PC-3 (cell line): Measurements from ENCODE around the gene AGTRAP. TPM values are rescaled to one million over a fixed set of nuclear protein-coding genes. Genes with fewer than 3 reads are reported as not detected.

ENCODE experiments used
- ATAC-seq: fragments of 200-7000 bp; cut with Tn5 transposase; 2 replicates; pipeline ENCODE4 v1.9.1; 2020; ENCODE audit warnings: mild to moderate bottlenecking, moderate library complexity
- BruUV-seq: library from RNA; stranded (reverse); fragments of 400-500 nt; replicated peaks from 2 replicates; lab custom pipeline; 2021; lab: Mats Ljungman, UMichigan
- CTCF ChIA-PET: fragments of 300-600 bp; sonication (Branson Sonifier 250); formaldehyde crosslinking; loops from one replicate; lab custom pipeline; 2022; ENCODE audit warnings: antibody characterized with exemption; lab: Charles Lee
- POLR2A ChIA-PET: fragments of 300-600 bp; sonication (Branson Sonifier 250); formaldehyde crosslinking; loops from one replicate; lab custom pipeline; 2022; ENCODE audit warnings: antibody characterized with exemption; ENCODE audit not compliant: unreplicated experiment; lab: Charles Lee
- DNase-seq: peaks from one replicate; pipeline ENCODE4 v3.0.0-alpha.2; 2015
- H2AFZ ChIP-seq: fragments of 300-600 bp; sonication (generic); 2 replicates; pipeline ENCODE4 v1.6.0; 2016; ENCODE audit warnings: antibody characterized with exemption, low read length
- H3F3A ChIP-seq: fragments of 300-600 bp; sonication (generic); one replicate; pipeline ENCODE4 v1.6.0; 2017; ENCODE audit warnings: antibody characterized with exemption, low read length, control low read depth, mild to moderate bottlenecking; ENCODE audit not compliant: unreplicated experiment
- H3K27ac ChIP-seq: fragments of 300-600 bp; sonication (generic); 2 replicates; pipeline ENCODE4 v1.5.1; 2016; ENCODE audit warnings: mild to moderate bottlenecking, low read length
- H3K27me3 ChIP-seq: fragments of 300-600 bp; sonication (generic); 2 replicates; pipeline ENCODE4 v1.6.1; 2016; ENCODE audit warnings: low read length, mixed read lengths
- H3K36me3 ChIP-seq: fragments of 300-600 bp; sonication (generic); 2 replicates; pipeline ENCODE4 v1.6.1; 2016; ENCODE audit warnings: low read depth, mixed run types, low read length, mixed read lengths
- H3K4me1 ChIP-seq: fragments of 300-600 bp; sonication (generic); 2 replicates; pipeline ENCODE4 v1.5.1; 2016; ENCODE audit warnings: low read length; ENCODE audit not compliant: insufficient read depth
- H3K4me2 ChIP-seq: fragments of 300-600 bp; sonication (generic); 2 replicates; pipeline ENCODE4 v1.6.0; 2016; ENCODE audit warnings: low read length
- H3K4me3 ChIP-seq: fragments of 300-600 bp; sonication (generic); 2 replicates; pipeline ENCODE4 v1.5.1; 2016; ENCODE audit warnings: mild to moderate bottlenecking, low read length, mixed read lengths
- H3K79me2 ChIP-seq: fragments of 300-600 bp; sonication (generic); 2 replicates; pipeline ENCODE4 v1.6.1; 2017; ENCODE audit warnings: low read length, mixed read lengths
- H3K9ac ChIP-seq: fragments of 300-600 bp; sonication (generic); 2 replicates; pipeline ENCODE4 v1.6.0; 2016; ENCODE audit warnings: mild to moderate bottlenecking, low read length
- H3K9me2 ChIP-seq: fragments of 300-600 bp; sonication (generic); replicated peaks from 2 replicates; pipeline ENCODE4 v1.6.1; 2016; ENCODE audit warnings: mixed run types, low read length, mixed read lengths
- H3K9me3 ChIP-seq: fragments of 300-600 bp; sonication (generic); 2 replicates; pipeline ENCODE4 v1.6.1; 2016; ENCODE audit warnings: low read length, mixed read lengths
- H4K20me1 ChIP-seq: fragments of 300-600 bp; sonication (generic); 2 replicates; pipeline ENCODE4 v1.6.1; 2016; ENCODE audit warnings: low read length, mixed read lengths
- EZH2 ChIP-seq: fragments of 300-600 bp; sonication (generic); IDR thresholded peaks from one replicate; pipeline ENCODE4 v1.6.1; 2017; ENCODE audit warnings: antibody characterized with exemption, mild to moderate bottlenecking, low read length; ENCODE audit not compliant: unreplicated experiment
- EZH2phosphoT487 ChIP-seq: fragments of 300-600 bp; sonication (generic); IDR thresholded peaks from 2 replicates; pipeline ENCODE4 v1.6.1; 2018; ENCODE audit warnings: mild to moderate bottlenecking, antibody characterized with exemption, low read length, borderline replicate concordance
- intact Hi-C: fragments of 100-400 bp; cut with micrococcal nuclease; formaldehyde crosslinking; loops from 2 replicates; pipeline ENCODE4 v1.9.0; 2023
- total RNA-seq: library from RNA; depleted of rRNA; stranded (reverse); fragments of >200 nt; gene quantifications from 2 replicates; pipeline ENCODE4 v1.2.3, GENCODE V29; 2014
- TF ChIP-seq, protein P1 (sequence below): fragments of 300-600 bp; sonication (generic); conservative IDR thresholded peaks from 2 replicates; pipeline ENCODE4 v1.5.1; 2017; ENCODE audit warnings: antibody characterized with exemption, low read depth, mild to moderate bottlenecking, low read length

Gene AGTRAP
- total RNA-seq, 1 experiment from 2014 or later = 73.5 TPM

- Histone ChIP-seq H3K36me3 (no peaks in the 10 kb centered on the region), H3K27me3 (no peaks in the 10 kb centered on the region), H3K79me2 (peaks cover 5% of the 10 kb centered on the region), H3K9me3 (no peaks in the 10 kb centered on the region), H3K4me1 (peaks cover 12% of the 10 kb centered on the region), H2AFZ (peak overlapping the region; percentile 97), H3K9ac (no peak overlapping the region), H3K9me2 (no peaks in the 10 kb centered on the region), H3K4me2 (peak overlapping the region; percentile 86), H4K20me1 (no peaks in the 10 kb centered on the region), H3K4me3 (peak overlapping the region; percentile 84), H3K27ac (no peak overlapping the region), H3F3A (no peaks in the 10 kb centered on the region)
- TF ChIP-seq, protein P1, sequence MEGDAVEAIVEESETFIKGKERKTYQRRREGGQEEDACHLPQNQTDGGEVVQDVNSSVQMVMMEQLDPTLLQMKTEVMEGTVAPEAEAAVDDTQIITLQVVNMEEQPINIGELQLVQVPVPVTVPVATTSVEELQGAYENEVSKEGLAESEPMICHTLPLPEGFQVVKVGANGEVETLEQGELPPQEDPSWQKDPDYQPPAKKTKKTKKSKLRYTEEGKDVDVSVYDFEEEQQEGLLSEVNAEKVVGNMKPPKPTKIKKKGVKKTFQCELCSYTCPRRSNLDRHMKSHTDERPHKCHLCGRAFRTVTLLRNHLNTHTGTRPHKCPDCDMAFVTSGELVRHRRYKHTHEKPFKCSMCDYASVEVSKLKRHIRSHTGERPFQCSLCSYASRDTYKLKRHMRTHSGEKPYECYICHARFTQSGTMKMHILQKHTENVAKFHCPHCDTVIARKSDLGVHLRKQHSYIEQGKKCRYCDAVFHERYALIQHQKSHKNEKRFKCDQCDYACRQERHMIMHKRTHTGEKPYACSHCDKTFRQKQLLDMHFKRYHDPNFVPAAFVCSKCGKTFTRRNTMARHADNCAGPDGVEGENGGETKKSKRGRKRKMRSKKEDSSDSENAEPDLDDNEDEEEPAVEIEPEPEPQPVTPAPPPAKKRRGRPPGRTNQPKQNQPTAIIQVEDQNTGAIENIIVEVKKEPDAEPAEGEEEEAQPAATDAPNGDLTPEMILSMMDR = no peak
- TF ChIP-seq EZH2 (no peak), EZH2phosphoT487 (no peak)
- ChIA-PET POLR2A (no interaction called here), CTCF (interaction anchor here (0.6 kb wide), 1 partner anchor 235 kb away, joined by 4 read pairs; no protein-coding TSS in a partner anchor)
- ATAC-seq (no peak), DNase-seq (no peak)
- intact Hi-C loops = loop anchor here (5.0 kb wide), 1 partner anchor 72 kb away; the partner anchor contains the start of genes CLCN6 and MTHFR
- no TSS peak for BruUV-seq
Observed at GRCh38 chr1:11735531-11735853, 444 bp upstream of the AGTRAP start.

- peaks cover 9% of the 10 kb centered on the region for H3K4me1 ChIP-seq
- TF ChIP-seq EZH2 (no peak), EZH2phosphoT487 (no peak)
- TF ChIP-seq, protein P1 = no peak
- peak overlapping the region; percentile 97 for H2AFZ ChIP-seq
- ChIA-PET POLR2A (interaction anchor here (0.5 to 0.6 kb wide), 2 partner anchors 171 to 620 kb away, joined by 3 to 5 read pairs; no protein-coding TSS in a partner anchor), CTCF (interaction anchor here (0.6 kb wide), 1 partner anchor 1214 kb away, joined by 3 read pairs; no protein-coding TSS in a partner anchor)
- no peaks in the 10 kb centered on the region for H3K27me3 ChIP-seq
- peaks cover 5% of the 10 kb centered on the region for H3K79me2 ChIP-seq
- H3K4me2 ChIP-seq = peak overlapping the region; percentile 86
- H3F3A ChIP-seq = no peaks in the 10 kb centered on the region
- DNase-seq (peak; percentile 75), ATAC-seq (peak; percentile 21)
- no peaks in the 10 kb centered on the region for H3K36me3 ChIP-seq
- H3K9me2 ChIP-seq = no peaks in the 10 kb centered on the region
- intact Hi-C loops = loop anchor here (5.0 kb wide), 1 partner anchor 70 kb away; the partner anchor contains the start of genes CLCN6 and MTHFR
- H3K9ac ChIP-seq = peak overlapping the region; percentile 86
- H3K27ac ChIP-seq = peak overlapping the region; percentile 86
- no peaks in the 10 kb centered on the region for H3K9me3 ChIP-seq
- no peaks in the 10 kb centered on the region for H4K20me1 ChIP-seq
- H3K4me3 ChIP-seq = peak overlapping the region; percentile 84
- TSS peak; percentile 52 for BruUV-seq
Observed at GRCh38 chr1:11736746-11737639, 1.1 kb downstream of the AGTRAP start.
